GM12874 (cell line): ENCODE data around the gene ZSWIM2.

ENCODE experiments used
- CTCF ChIP-seq: IDR thresholded peaks from 2 replicates; pipeline ENCODE4 v1.5.1; 2011; ENCODE audit warnings: low read depth, mild to moderate bottlenecking, control low read depth, low read length, moderate library complexity; ENCODE audit not compliant: insufficient read depth

ZSWIM2 gene

GRCh38 chr2:186887107-186888090 is 38.4 kb upstream of the ZSWIM2 start:
- no peak for TF ChIP-seq CTCF

- TF ChIP-seq CTCF = no peak
These were observed 35.6 kb upstream of the ZSWIM2 start for GRCh38 chr2:186884587-186884986.

- no peak for TF ChIP-seq CTCF
These were observed 34.7 kb upstream of the ZSWIM2 start for GRCh38 chr2:186883666-186884065.

- no peak for TF ChIP-seq CTCF
These were observed 33.6 kb upstream of the ZSWIM2 start for GRCh38 chr2:186882511-186883071.

GRCh38 chr2:186881660-186882059 is 32.7 kb upstream of the ZSWIM2 start:
- TF ChIP-seq CTCF = no peak

GRCh38 chr2:186879312-186879711 is 30.3 kb upstream of the ZSWIM2 start:
- TF ChIP-seq CTCF = no peak

GRCh38 chr2:186874713-186875112 is 25.7 kb upstream of the ZSWIM2 start:
- TF ChIP-seq CTCF = no peak
